ENCODE measurements around the gene AEBP1. TPM values are rescaled to one million over a fixed set of nuclear protein-coding genes. Genes with fewer than 3 reads are reported as not detected.

The AEBP1 gene
- total and polyA plus RNA-seq, 2 of the 4 experiments (the other 2 are of a cell fraction) = 1.1 to 5.7 TPM

- TF ChIP-seq MXI1 (IDR thresholded peaks at IDR 0.05; ENCODE audit: borderline replicate concordance, low read depth, low read length) (peak; percentile 97), RFX5 (IDR thresholded peaks at IDR 0.05; ENCODE audit: low read depth, low read length) (peak; percentile 85), CHD1 (IDR thresholded peaks at IDR 0.05; ENCODE audit: low read depth, low read length) (no peak)
Observed at GRCh38 chr7:44123190-44124003, 19.3 kb downstream of the AEBP1 start, which contains the start of gene POLD2 (continued).

GRCh38 chr7:44124822-44125202, 20.7 kb downstream of the AEBP1 start:
- Histone ChIP-seq H2AK9ac (replicated peaks; ENCODE audit: low read depth, low read length, poor library complexity) (no peak overlapping the region), H3K23ac (ENCODE audit: low read depth, low read length) (no peak overlapping the region), H3K9me1 (ENCODE audit: insufficient read depth, low read length) (peaks cover 8% of the 10 kb centered on the region), H2AK5ac (ENCODE audit: low read depth, low read length) (no peak overlapping the region), H4K91ac (ENCODE audit: insufficient read depth, low read depth, low read length) (no peak overlapping the region), H3K4ac (ENCODE audit: low read depth, low read length) (no peak overlapping the region), H3K14ac (replicated peaks; ENCODE audit: low read depth, low read length) (no peak overlapping the region), H3K27me3 (ENCODE audit: control insufficient read depth, insufficient read depth, low read length) (no peaks in the 10 kb centered on the region), H3K56ac (ENCODE audit: extremely low read depth, insufficient read depth, low read length) (no peak overlapping the region), H2BK5ac (ENCODE audit: low read depth, low read length, poor library complexity, severe bottlenecking) (no peak overlapping the region), H4K20me1 (ENCODE audit: insufficient read depth, low read length) (no peaks in the 10 kb centered on the region), H2BK20ac (ENCODE audit: low read depth, low read length) (no peak overlapping the region), H2BK120ac (ENCODE audit: low read depth, low read length) (no peak overlapping the region), H4K8ac (ENCODE audit: low read depth in 2 of 2, low read length in 2 of 2) (no peak overlapping the region), H3K4me2 (ENCODE audit: low read depth, low read length) (no peak overlapping the region), H3K36me3 (ENCODE audit: control insufficient read depth, insufficient read depth, low read length) (peaks cover 9% of the 10 kb centered on the region; the same call in 1 of the 2 replicates), H3K27ac (ENCODE audit: insufficient read depth, low read length) (no peak overlapping the region), H3K9me3 (ENCODE audit: control insufficient read depth, insufficient read depth, low read length) (peaks cover 4% of the 10 kb centered on the region), H3K79me1 (ENCODE audit: low read depth in 1 of 2, low read length in 2 of 2) (peaks cover 17 to 35% of the 10 kb centered on the region in 2 experiments), H2BK15ac (ENCODE audit: low read depth, low read length) (no peak overlapping the region), H4K5ac (ENCODE audit: low read depth, low read length) (no peak overlapping the region), H2AFZ (replicated peaks; ENCODE audit: low read length, poor library complexity) (no peak overlapping the region), H3K4me1 (ENCODE audit: control insufficient read depth, insufficient read depth, low read length) (peaks cover 6% of the 10 kb centered on the region), H3K9ac (ENCODE audit: low read depth, low read length) (no peak overlapping the region), H3K18ac (ENCODE audit: low read depth, low read length) (no peak overlapping the region), H3K4me3 (ENCODE audit: insufficient read depth, low read depth, low read length) (no peak overlapping the region)
- intact Hi-C loops (cut with micrococcal nuclease) = no loop called here
- CTCF ChIA-PET = no interaction called here
- no TSS peak for BruUV-seq (replicated peaks)
- dilution Hi-C loops (cut with HindIII; ENCODE audit: low sequenced_read_pairs, unreplicated experiment) = no loop called here
- 100% methylated on average over 2 of the region's 6 CpGs; no CpG with 5 or more reads in 1 of the 2 experiments for WGBS, 2 experiments (ENCODE audit: extremely low coverage in 2 of 2, insufficient read length in 1 of 2)
- DNase-seq (no peak), ATAC-seq (ENCODE audit: low read depth) (no peak)
- in situ Hi-C loops (cut with MboI; ENCODE audit: low sequenced_read_pairs) = loop anchor here (10.0 kb wide), 1 partner anchor 70 kb away; no protein-coding TSS in a partner anchor
- TF ChIP-seq NFE2L2 (IDR thresholded peaks at IDR 0.05; ENCODE audit: low read depth, low read length) = no peak
- TF ChIP-seq RFX5 (IDR thresholded peaks at IDR 0.05; ENCODE audit: low read depth, low read length) = no peak
- no peak for TF ChIP-seq SMC3 (IDR thresholded peaks at IDR 0.05; ENCODE audit: low read depth, low read length)
- TF ChIP-seq MAFK (IDR thresholded peaks at IDR 0.05; ENCODE audit: low read depth, low read length) = no peak
- TF ChIP-seq MXI1 (IDR thresholded peaks at IDR 0.05; ENCODE audit: borderline replicate concordance, low read depth, low read length) = no peak
- TF ChIP-seq CTCF (conservative IDR thresholded peaks at IDR 0.05; ENCODE audit: low read depth, low read length) = no peak
- no peak for TF ChIP-seq ELK1 (IDR thresholded peaks at IDR 0.05; ENCODE audit: borderline replicate concordance, low read depth, low read length)
- TF ChIP-seq CEBPB (IDR thresholded peaks at IDR 0.05; ENCODE audit: low read depth, low read length) = no peak
- TF ChIP-seq BHLHE40 (IDR thresholded peaks at IDR 0.05; ENCODE audit: low read depth, low read length) = no peak
- no peak for TF ChIP-seq POLR2A (IDR thresholded peaks at IDR 0.05; ENCODE audit: low read depth, low read length)
- TF ChIP-seq FOS (IDR thresholded peaks at IDR 0.05; ENCODE audit: low read depth, low read length) = no peak
- no peak for TF ChIP-seq RAD21 (IDR thresholded peaks at IDR 0.05; ENCODE audit: low read length)
- POLR2A ChIA-PET (ENCODE audit: unreplicated experiment) = no interaction called here
